ENCODE data around the gene ZCCHC24. TPM values are rescaled to one million over a fixed set of nuclear protein-coding genes. Genes with fewer than 3 reads are reported as not detected.

The ZCCHC24 gene
- total and polyA plus RNA-seq, 2 of the 8 experiments (the other 6 are each of a cell fraction or from before 2014, with no cell fraction given) = 3.9 to 6.9 TPM

DNA sequence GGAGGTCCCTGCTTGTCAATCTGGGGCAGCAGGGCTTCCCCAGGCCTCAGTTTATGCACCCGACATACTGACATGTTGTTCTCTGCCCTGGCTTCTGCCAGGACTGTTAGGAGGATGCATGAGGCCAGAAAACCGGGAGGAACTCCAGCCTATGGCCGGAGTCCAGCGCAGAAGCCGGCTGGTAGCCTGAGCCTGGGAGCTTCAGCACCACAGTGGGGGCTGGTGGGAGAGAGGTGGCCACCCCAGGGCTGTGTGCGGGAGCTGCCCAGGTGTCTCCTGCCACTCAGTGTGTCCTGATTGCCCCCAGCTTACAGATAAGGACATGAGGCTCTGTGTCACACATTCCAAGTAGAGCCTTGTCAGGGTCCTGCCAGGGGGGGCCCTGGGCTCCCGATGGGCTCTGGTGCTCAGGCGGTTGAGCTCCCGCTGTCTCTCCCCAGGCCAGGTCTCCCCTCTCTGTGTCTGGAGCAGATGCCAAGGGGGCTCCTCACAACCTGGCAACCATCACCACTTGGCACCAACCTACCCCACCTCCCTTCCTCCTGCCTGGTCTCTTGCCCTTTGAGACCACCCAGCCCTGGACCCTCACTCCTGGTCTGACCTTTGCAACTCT, 65.8 kb downstream of the ZCCHC24 start:
- H2BK5ac ChIP-seq (ENCODE audit: low read depth, low read length) = no peak overlapping the region
- WGBS, 2 experiments (ENCODE audit: extremely low coverage in 1 of 2, insufficient coverage in 1 of 2, insufficient read length in 1 of 2, insufficient replicate concordance in 2 of 2, low coverage in 1 of 2, low lambda C conversion rate in 2 of 2, missing lambda C conversion rate in 1 of 2) = 88% methylated on average over 9 of the region's 9 CpGs; no CpG with 5 or more reads in 1 of the 2 experiments
- TF ChIP-seq SP4 (IDR thresholded peaks at IDR 0.05; ENCODE audit: low read length) (no peak), EP300 (IDR thresholded peaks at IDR 0.05; ENCODE audit: borderline replicate concordance in 1 of 2, low read depth in 2 of 2, low read length in 2 of 2) (no peak), NANOG (IDR thresholded peaks at IDR 0.05; ENCODE audit: insufficient read depth, low read depth, low read length, poor library complexity, severe bottlenecking) (no peak), SP2 (IDR thresholded peaks at IDR 0.05; ENCODE audit: low read length) (no peak), HDAC2 (IDR thresholded peaks at IDR 0.05; ENCODE audit: borderline replicate concordance in 1 of 2, low read depth in 2 of 2, low read length in 2 of 2) (no peak), ASH2L (IDR thresholded peaks at IDR 0.05; ENCODE audit: low read length) (no peak), KDM4A (IDR thresholded peaks at IDR 0.05; ENCODE audit: low read depth, low read length, severe bottlenecking) (no peak), RBBP5 (IDR thresholded peaks at IDR 0.05; ENCODE audit: borderline replicate concordance, low read depth, low read length) (no peak), NRF1 (IDR thresholded peaks at IDR 0.05; ENCODE audit: low read depth, low read length) (no peak), TAF7 (optimal IDR thresholded peaks at IDR 0.05; ENCODE audit: borderline replicate concordance, low read depth, low read length) (no peak), POLR2AphosphoS5 (IDR thresholded peaks at IDR 0.05; ENCODE audit: low read depth, low read length) (no peak), RNF2 (IDR thresholded peaks at IDR 0.05; ENCODE audit: borderline replicate concordance, low read depth, low read length, missing control alignments, poor library complexity, severe bottlenecking) (no peak)

More for the DNA sequence above, 65.8 kb downstream of the ZCCHC24 start:
- Histone ChIP-seq H3K14ac (ENCODE audit: insufficient read length) (no peak overlapping the region), H3K79me1 (ENCODE audit: low read depth, low read length) (no peaks in the 10 kb centered on the region; the same call in 1 of the 2 replicates), H3K18ac (ENCODE audit: extremely low read depth, low read length) (no peak overlapping the region), H3K36me3 (ENCODE audit: control insufficient read depth in 2 of 4, insufficient read depth in 4 of 4, low read length in 3 of 4) (no peaks in the 10 kb centered on the region), H4K5ac (ENCODE audit: insufficient read length, low read depth, low read length) (no peak overlapping the region), H4K20me1 (replicated peaks in 1 of 2; ENCODE audit: control insufficient read depth in 1 of 2, insufficient read depth in 2 of 2, low read length in 2 of 2) (peaks cover 0 to 14% of the 10 kb centered on the region in 2 experiments), H3K56ac (replicated peaks; ENCODE audit: insufficient read length, low read depth, low read length) (no peak overlapping the region), H3K23me2 (ENCODE audit: low read depth, low read length) (peaks cover 9% of the 10 kb centered on the region; the same call in 1 of the 2 replicates), H3K4me1 (replicated peaks in 1 of 4; ENCODE audit: control insufficient read depth in 3 of 4, insufficient read depth in 4 of 4, low read length in 3 of 4) (peaks cover 0 to 6% (median 0%) of the 10 kb centered on the region in 4 experiments; a peak in 1 of 7 replicates), H3K4me3 (ENCODE audit: extremely low read depth in 1 of 4, insufficient read depth in 2 of 4, low read depth in 3 of 4, low read length in 4 of 4) (no peak overlapping the region), H4K91ac (replicated peaks; ENCODE audit: insufficient read length, low read length) (no peak overlapping the region), H2AFZ (ENCODE audit: low read length) (no peak overlapping the region), H3K4ac (replicated peaks; ENCODE audit: insufficient read length, low read depth, low read length) (no peak overlapping the region), H2BK20ac (ENCODE audit: low read length) (no peak overlapping the region), H3K23ac (ENCODE audit: insufficient read length) (no peak overlapping the region), H3K4me2 (ENCODE audit: insufficient read depth in 1 of 2, low read depth in 2 of 2, low read length in 2 of 2) (no peak overlapping the region), H2BK15ac (ENCODE audit: low read length) (no peak overlapping the region), H3K9ac (replicated peaks in 1 of 4; ENCODE audit: extremely low read depth in 1 of 4, low read depth in 3 of 4, low read length in 3 of 4) (no peak overlapping the region), H3K9me3 (ENCODE audit: insufficient read depth in 2 of 2, low read depth in 1 of 2, low read length in 1 of 2) (no peaks in the 10 kb centered on the region), H4K8ac (ENCODE audit: extremely low read depth, insufficient read depth, low read length) (no peak overlapping the region), H3K79me2 (ENCODE audit: control insufficient read depth in 1 of 2, insufficient read depth in 2 of 2, low read length in 2 of 2) (no peaks in the 10 kb centered on the region), H2BK12ac (ENCODE audit: low read depth, low read length) (no peak overlapping the region), H2BK120ac (replicated peaks; ENCODE audit: low read depth, low read length) (no peak overlapping the region), H3K27me3 (replicated peaks in 1 of 4; ENCODE audit: control insufficient read depth in 3 of 4, extremely low read depth in 1 of 4, insufficient read depth in 3 of 4, low read length in 3 of 4) (no peaks in the 10 kb centered on the region; a peak in 1 of 7 replicates), H2AK5ac (ENCODE audit: low read depth, low read length) (no peak overlapping the region), H3K27ac (ENCODE audit: low read depth, low read length) (no peak overlapping the region)
- POLR2A ChIA-PET (ENCODE audit: partially characterized antibody) = interaction anchor here (1.2 kb wide), 1 partner anchor 9 kb away, joined by 3 read pairs; no protein-coding TSS in a partner anchor
- FAIRE-seq (no peak), DNase-seq (ENCODE audit: low read depth in 1 of 2, low spot score in 2 of 2) (no peak)
- CTCF ChIA-PET (ENCODE audit: partially characterized antibody) = interaction anchor here (1.0 to 2.0 kb wide), 9 partner anchors 8 to 765 kb away, joined by 3 to 11 read pairs (median 6); no protein-coding TSS in a partner anchor
